Astrocyte (in vitro differentiated cells and primary cell): ENCODE results near the gene RAD50. TPM values are rescaled to one million over a fixed set of nuclear protein-coding genes. Genes with fewer than 3 reads are reported as not detected.

Source experiments
- DNase-seq: peaks from one replicate; pipeline ENCODE4 v3.0.0-alpha.2; 2010; ENCODE audit warnings: low read depth
- FAIRE-seq: peaks from 2 replicates; lab custom pipeline; 2011; peaks lifted over from hg19 to GRCh38; lab: Jason Lieb, UNC
- H2AFZ ChIP-seq: 2 replicates; pipeline ENCODE4 v1.6.0; 2012; ENCODE audit warnings: low read depth, low read length, inconsistent platforms
- H3K27ac ChIP-seq: 2 replicates; pipeline ENCODE4 v1.5.1; 2011; ENCODE audit warnings: low read depth, low read length, inconsistent platforms
- H3K27me3 ChIP-seq: 2 replicates; pipeline ENCODE4 v1.6.0; 2011; ENCODE audit warnings: low read length, inconsistent platforms; ENCODE audit not compliant: insufficient read depth
- H3K36me3 ChIP-seq: 2 replicates; pipeline ENCODE4 v1.5.1; 2011; ENCODE audit warnings: low read length, inconsistent platforms; ENCODE audit not compliant: insufficient read depth
- H3K4me1 ChIP-seq: 2 replicates; pipeline ENCODE4 v1.5.1; 2011; ENCODE audit warnings: low read length, inconsistent platforms; ENCODE audit not compliant: insufficient read depth
- H3K4me2 ChIP-seq: 2 replicates; pipeline ENCODE4 v1.6.0; 2012; ENCODE audit warnings: low read length, inconsistent platforms
- H3K4me3 ChIP-seq: 2 replicates; pipeline ENCODE4 v1.5.1; 2011; ENCODE audit warnings: low read depth, mild to moderate bottlenecking, low read length, inconsistent platforms; ENCODE audit not compliant: insufficient read depth
- H3K79me2 ChIP-seq: 2 replicates; pipeline ENCODE4 v1.6.0; 2012; ENCODE audit warnings: mild to moderate bottlenecking, low read length, inconsistent platforms; ENCODE audit not compliant: insufficient read depth
- H3K9ac ChIP-seq: 2 replicates; pipeline ENCODE4 v1.6.0; 2012; ENCODE audit warnings: mild to moderate bottlenecking, low read length, inconsistent platforms
- H3K9me3 ChIP-seq: 2 replicates; pipeline ENCODE4 v1.5.1; 2012; ENCODE audit warnings: low read depth, mild to moderate bottlenecking, low read length, inconsistent platforms; ENCODE audit not compliant: insufficient read depth
- H4K20me1 ChIP-seq: 2 replicates; pipeline ENCODE4 v1.6.0; 2012; ENCODE audit warnings: low read length, inconsistent platforms; ENCODE audit not compliant: insufficient read depth
- H3K27ac Mint-ChIP-seq: one replicate; pipeline ENCODE4 v1.8.0; 2021; ENCODE audit warnings: mild to moderate bottlenecking, mixed read lengths; ENCODE audit not compliant: unreplicated experiment
- H3K27me3 Mint-ChIP-seq: one replicate; pipeline ENCODE4 v1.8.0; 2021; ENCODE audit warnings: low read depth, mixed read lengths; ENCODE audit not compliant: unreplicated experiment
- H3K36me3 Mint-ChIP-seq: one replicate; pipeline ENCODE4 v1.8.0; 2021; ENCODE audit warnings: low read depth, mixed read lengths; ENCODE audit not compliant: unreplicated experiment
- H3K4me1 Mint-ChIP-seq: one replicate; pipeline ENCODE4 v1.8.0; 2021; ENCODE audit warnings: low read depth, mixed read lengths; ENCODE audit not compliant: unreplicated experiment
- H3K4me3 Mint-ChIP-seq: one replicate; pipeline ENCODE4 v1.8.0; 2021; ENCODE audit warnings: mild to moderate bottlenecking, moderate library complexity, mixed read lengths; ENCODE audit not compliant: unreplicated experiment
- H3K9me3 Mint-ChIP-seq: one replicate; pipeline ENCODE4 v1.8.0; 2021; ENCODE audit warnings: mild to moderate bottlenecking, mixed read lengths; ENCODE audit not compliant: unreplicated experiment
- EZH2 ChIP-seq: IDR thresholded peaks from 2 replicates; pipeline ENCODE4 v1.6.1; 2012; ENCODE audit warnings: mild to moderate bottlenecking, low read length, inconsistent platforms; ENCODE audit not compliant: insufficient read depth
- total RNA-seq: library from RNA; stranded (reverse); gene quantifications from 2 replicates; pipeline ENCODE4 v1.2.1, GENCODE V29; 2021
- TF ChIP-seq, protein P1 (sequence below): IDR thresholded peaks from 2 replicates; pipeline ENCODE4 v1.5.1; 2011; ENCODE audit warnings: low read depth, mild to moderate bottlenecking, inconsistent platforms, low read length, moderate library complexity; ENCODE audit not compliant: insufficient read depth

Gene RAD50
- total RNA-seq, 1 donor from 2014 or later, result 26.8 TPM

DNA sequence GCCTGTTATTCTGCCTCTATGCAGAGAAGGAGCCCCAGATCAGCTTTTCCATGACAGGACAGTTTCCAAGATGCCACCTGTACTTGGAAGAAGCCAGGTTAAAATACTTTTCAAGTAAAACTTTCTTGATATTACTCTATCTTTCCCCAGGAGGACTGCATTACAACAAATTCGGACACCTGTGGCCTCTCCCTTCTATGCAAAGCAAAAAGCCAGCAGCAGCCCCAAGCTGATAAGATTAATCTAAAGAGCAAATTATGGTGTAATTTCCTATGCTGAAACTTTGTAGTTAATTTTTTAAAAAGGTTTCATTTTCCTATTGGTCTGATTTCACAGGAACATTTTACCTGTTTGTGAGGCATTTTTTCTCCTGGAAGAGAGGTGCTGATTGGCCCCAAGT, 116.7 kb downstream of the RAD50 start:
- H3K27me3 Mint-ChIP-seq, result peaks cover 5% of the 10 kb centered on the region
- no peak overlapping the region for H3K4me3 Mint-ChIP-seq
- no peaks in the 10 kb centered on the region for H3K9me3 ChIP-seq
- peak overlapping the region; percentile 96 for H3K27ac Mint-ChIP-seq
- no peak overlapping the region for H3K9ac ChIP-seq
- TF ChIP-seq EZH2, result no peak
- TF ChIP-seq, protein P1, sequence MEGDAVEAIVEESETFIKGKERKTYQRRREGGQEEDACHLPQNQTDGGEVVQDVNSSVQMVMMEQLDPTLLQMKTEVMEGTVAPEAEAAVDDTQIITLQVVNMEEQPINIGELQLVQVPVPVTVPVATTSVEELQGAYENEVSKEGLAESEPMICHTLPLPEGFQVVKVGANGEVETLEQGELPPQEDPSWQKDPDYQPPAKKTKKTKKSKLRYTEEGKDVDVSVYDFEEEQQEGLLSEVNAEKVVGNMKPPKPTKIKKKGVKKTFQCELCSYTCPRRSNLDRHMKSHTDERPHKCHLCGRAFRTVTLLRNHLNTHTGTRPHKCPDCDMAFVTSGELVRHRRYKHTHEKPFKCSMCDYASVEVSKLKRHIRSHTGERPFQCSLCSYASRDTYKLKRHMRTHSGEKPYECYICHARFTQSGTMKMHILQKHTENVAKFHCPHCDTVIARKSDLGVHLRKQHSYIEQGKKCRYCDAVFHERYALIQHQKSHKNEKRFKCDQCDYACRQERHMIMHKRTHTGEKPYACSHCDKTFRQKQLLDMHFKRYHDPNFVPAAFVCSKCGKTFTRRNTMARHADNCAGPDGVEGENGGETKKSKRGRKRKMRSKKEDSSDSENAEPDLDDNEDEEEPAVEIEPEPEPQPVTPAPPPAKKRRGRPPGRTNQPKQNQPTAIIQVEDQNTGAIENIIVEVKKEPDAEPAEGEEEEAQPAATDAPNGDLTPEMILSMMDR, result no peak
- H3K4me3 ChIP-seq, result no peak overlapping the region
- FAIRE-seq (no peak), DNase-seq (no peak)
- H3K27me3 ChIP-seq, result no peaks in the 10 kb centered on the region
- H3K4me1 ChIP-seq, result peaks cover 29% of the 10 kb centered on the region
- no peak overlapping the region for H3K4me2 ChIP-seq
- no peaks in the 10 kb centered on the region for H3K36me3 ChIP-seq
- H3K79me2 ChIP-seq, result no peaks in the 10 kb centered on the region
- H3K9me3 Mint-ChIP-seq, result peaks cover 5% of the 10 kb centered on the region
- no peak overlapping the region for H2AFZ ChIP-seq
- no peaks in the 10 kb centered on the region for H3K36me3 Mint-ChIP-seq
- H3K27ac ChIP-seq, result no peak overlapping the region
- no peaks in the 10 kb centered on the region for H4K20me1 ChIP-seq
- peaks cover 30% of the 10 kb centered on the region for H3K4me1 Mint-ChIP-seq

DNA sequence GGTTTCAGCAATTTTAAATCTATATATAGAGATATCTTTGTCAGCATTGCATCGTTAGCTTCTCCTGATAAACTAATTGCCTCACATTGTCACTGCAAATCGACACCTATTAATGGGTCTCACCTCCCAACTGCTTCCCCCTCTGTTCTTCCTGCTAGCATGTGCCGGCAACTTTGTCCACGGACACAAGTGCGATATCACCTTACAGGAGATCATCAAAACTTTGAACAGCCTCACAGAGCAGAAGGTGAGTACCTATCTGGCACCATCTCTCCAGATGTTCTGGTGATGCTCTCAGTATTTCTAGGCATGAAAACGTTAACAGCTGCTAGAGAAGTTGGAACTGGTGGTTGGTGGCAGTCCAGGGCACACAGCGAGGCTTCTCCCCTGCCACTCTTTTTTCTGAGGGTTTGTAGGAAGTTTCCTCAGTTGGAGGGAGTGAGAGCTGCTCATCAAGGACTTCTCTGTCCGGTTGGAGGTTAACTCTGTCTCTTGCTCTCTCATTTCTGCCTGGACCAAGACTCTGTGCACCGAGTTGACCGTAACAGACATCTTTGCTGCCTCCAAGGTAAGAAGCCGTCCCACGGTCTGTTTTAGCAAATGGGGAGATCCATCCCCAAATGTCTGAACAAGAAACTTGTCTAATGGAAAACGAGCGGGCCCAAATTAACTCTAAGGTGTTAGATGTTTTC, 117.3 kb downstream of the RAD50 start, which contains the start of gene IL4:
IL4 (plus strand) TSS at position 51 of the 692 bp plus-strand sequence; CDS start at position 113, 62 bp downstream.
- peak within 1 kb of the TSS; percentile 76 for H2AFZ ChIP-seq

More for the DNA sequence above, 117.3 kb downstream of the RAD50 start, which contains the start of gene IL4:
- Histone ChIP-seq H3K4me2 (peak within 1 kb of the TSS; percentile 81), H3K27ac (peak within 1 kb of the TSS; percentile 93), H3K9ac (peak within 1 kb of the TSS; percentile 83), H3K79me2 (no peaks in the 10 kb centered on the region), H3K4me1 (peaks cover 29% of the 10 kb centered on the region), H3K9me3 (no peaks in the 10 kb centered on the region), H3K27me3 (no peaks in the 10 kb centered on the region), H3K36me3 (no peaks in the 10 kb centered on the region), H3K4me3 (peak within 1 kb of the TSS; percentile 49), H4K20me1 (no peaks in the 10 kb centered on the region)
- Mint-ChIP-seq H3K27me3 (peaks cover 3% of the 10 kb centered on the region), H3K4me3 (no peak within 1 kb of the TSS), H3K9me3 (peaks cover 3% of the 10 kb centered on the region), H3K27ac (peak within 1 kb of the TSS; percentile 96), H3K36me3 (no peaks in the 10 kb centered on the region), H3K4me1 (peaks cover 30% of the 10 kb centered on the region)
- DNase-seq (no peak), FAIRE-seq (no peak)
- TF ChIP-seq, protein P1, result no peak
- TF ChIP-seq EZH2, result no peak
